H9 (cell line): ENCODE measurements around the gene HDLBP. TPM values are rescaled to one million over a fixed set of nuclear protein-coding genes. Genes with fewer than 3 reads are reported as not detected.

Experiments used
- DNase-seq: peaks from one replicate; pipeline ENCODE4 v3.0.0-alpha.2; 2017
- H2AFZ ChIP-seq: one replicate; pipeline ENCODE4 v1.6.1; 2013; ENCODE audit warnings: mild to moderate bottlenecking, low read length, control low read depth, moderate library complexity
- H2AK5ac ChIP-seq: 2 replicates; pipeline ENCODE4 v1.6.1; 2013; ENCODE audit warnings: low read length, control low read depth, mixed read lengths; ENCODE audit not compliant: insufficient read length
- H2BK120ac ChIP-seq: one replicate; pipeline ENCODE4 v1.6.1; 2013; ENCODE audit warnings: low read depth, mild to moderate bottlenecking, low read length, control low read depth, inconsistent platforms; ENCODE audit not compliant: poor library complexity, severe bottlenecking
- H2BK12ac ChIP-seq: 2 replicates; pipeline ENCODE4 v1.6.1; 2013; ENCODE audit warnings: low read length, control low read depth, mixed read lengths, low read depth; ENCODE audit not compliant: insufficient read length
- H2BK15ac ChIP-seq: 2 replicates; pipeline ENCODE4 v1.6.1; 2013; ENCODE audit warnings: low read depth, low read length, control low read depth
- H2BK20ac ChIP-seq: one replicate; pipeline ENCODE4 v1.6.1; 2013; ENCODE audit warnings: low read depth, mild to moderate bottlenecking, low read length, control low read depth, inconsistent platforms; ENCODE audit not compliant: poor library complexity, severe bottlenecking
- H2BK5ac ChIP-seq: 2 replicates; pipeline ENCODE4 v1.6.1; 2013; ENCODE audit warnings: low read length, control low read depth, mixed read lengths; ENCODE audit not compliant: insufficient read length
- H3K14ac ChIP-seq: 2 replicates; pipeline ENCODE4 v1.6.1; 2013; ENCODE audit warnings: low read length, control low read depth; ENCODE audit not compliant: insufficient read depth
- H3K18ac ChIP-seq: 2 replicates; pipeline ENCODE4 v1.6.1; 2013; ENCODE audit warnings: low read depth, mild to moderate bottlenecking, mixed read lengths, low read length, control low read depth; ENCODE audit not compliant: insufficient read length
- H3K23ac ChIP-seq: 2 replicates; pipeline ENCODE4 v1.6.1; 2013; ENCODE audit warnings: low read length, control low read depth, mixed read lengths, low read depth; ENCODE audit not compliant: insufficient read length
- H3K23me2 ChIP-seq: 2 replicates; pipeline ENCODE4 v1.6.1; 2013; ENCODE audit warnings: low read depth, mild to moderate bottlenecking, mixed read lengths, low read length, control low read depth; ENCODE audit not compliant: insufficient read length, poor library complexity, severe bottlenecking
- H3K27ac ChIP-seq: 2 replicates; pipeline ENCODE4 v1.5.1; 2013; ENCODE audit warnings: low read length, control low read depth, mixed read lengths, low read depth; ENCODE audit not compliant: insufficient read length
- H3K27me3 ChIP-seq: 2 replicates; pipeline ENCODE4 v1.6.1; 2013; ENCODE audit warnings: low read length, control low read depth, inconsistent platforms; ENCODE audit not compliant: insufficient read depth
- H3K4ac ChIP-seq: 2 replicates; pipeline ENCODE4 v1.6.1; 2013; ENCODE audit warnings: low read depth, mild to moderate bottlenecking, control low read depth, inconsistent platforms, low read length, moderate library complexity
- H3K4me1 ChIP-seq: 2 replicates; pipeline ENCODE4 v1.6.1; 2013; ENCODE audit warnings: low read length, control low read depth, inconsistent platforms; ENCODE audit not compliant: insufficient read depth
- H3K4me2 ChIP-seq: 2 replicates; pipeline ENCODE4 v1.6.1; 2013; ENCODE audit warnings: low read length, control low read depth, mixed read lengths; ENCODE audit not compliant: insufficient read length, insufficient read depth
- H3K56ac ChIP-seq: 2 replicates; pipeline ENCODE4 v1.6.1; 2013; ENCODE audit warnings: low read depth, mild to moderate bottlenecking, mixed read lengths, low read length, control low read depth; ENCODE audit not compliant: insufficient read length
- H3K79me1 ChIP-seq: 2 replicates; pipeline ENCODE4 v1.6.1; 2013; ENCODE audit warnings: low read depth, mild to moderate bottlenecking, moderate library complexity, low read length, control low read depth, inconsistent platforms; ENCODE audit not compliant: insufficient read depth, poor library complexity, severe bottlenecking
- H3K79me2 ChIP-seq: 2 replicates; pipeline ENCODE4 v1.6.1; 2013; ENCODE audit warnings: low read length, control low read depth, inconsistent platforms; ENCODE audit not compliant: insufficient read depth
- H3K9ac ChIP-seq: 2 replicates; pipeline ENCODE4 v1.6.1; 2013; ENCODE audit warnings: low read length, control low read depth, mixed read lengths; ENCODE audit not compliant: insufficient read length; ENCODE audit errors: extremely low read depth
- H3K9me3 ChIP-seq: one replicate; pipeline ENCODE4 v1.6.1; 2013; ENCODE audit warnings: low read depth, low read length, inconsistent platforms; ENCODE audit not compliant: control insufficient read depth
- H3T11ph ChIP-seq: one replicate; pipeline ENCODE4 v1.6.1; 2013; ENCODE audit warnings: mild to moderate bottlenecking, low read length, control low read depth, inconsistent platforms
- H4K20me1 ChIP-seq: one replicate; pipeline ENCODE4 v1.6.1; 2013; ENCODE audit not compliant: control insufficient read depth, insufficient read length, insufficient read depth
- H4K5ac ChIP-seq: 2 replicates; pipeline ENCODE4 v1.6.1; 2013; ENCODE audit warnings: low read depth, mild to moderate bottlenecking, mixed read lengths, low read length, control low read depth; ENCODE audit not compliant: insufficient read length
- H4K8ac ChIP-seq: replicated peaks from 2 replicates; pipeline ENCODE4 v1.6.1; 2013; ENCODE audit warnings: low read length, control low read depth, mixed read lengths, low read depth; ENCODE audit not compliant: insufficient read length
- H4K91ac ChIP-seq: 2 replicates; pipeline ENCODE4 v1.6.1; 2013; ENCODE audit warnings: low read depth, mild to moderate bottlenecking, moderate library complexity, mixed read lengths, low read length, control low read depth; ENCODE audit not compliant: insufficient read length
- H3K27ac Mint-ChIP-seq, 3 experiments: 2 replicates in 2 of 3; 3 replicates in 1 of 3; pipeline ENCODE4 v1.8.0; 2020 to 2021; ENCODE audit warnings: mixed read lengths in 3 of 3, mild to moderate bottlenecking in 1 of 3, moderate library complexity in 1 of 3
- H3K27me3 Mint-ChIP-seq: 2 replicates; pipeline ENCODE4 v1.8.0; 2021; ENCODE audit warnings: low read depth, mild to moderate bottlenecking, moderate library complexity, mixed read lengths
- H3K36me3 Mint-ChIP-seq, 3 experiments: 2 replicates in 2 of 3; 3 replicates in 1 of 3; pipeline ENCODE4 v1.8.0; 2020 to 2021; ENCODE audit warnings: low read depth in 3 of 3, mixed read lengths in 3 of 3; ENCODE audit not compliant: insufficient read depth in 1 of 3
- H3K4me1 Mint-ChIP-seq, 2 experiments: 2 replicates each; pipeline ENCODE4 v1.8.0; 2020; ENCODE audit warnings: mixed read lengths in 2 of 2
- H3K4me3 Mint-ChIP-seq, 2 experiments: 2 replicates in 1 of 2; 3 replicates in 1 of 2; pipeline ENCODE4 v1.8.0; 2020 to 2021; ENCODE audit warnings: mild to moderate bottlenecking in 2 of 2, mixed read lengths in 2 of 2, moderate library complexity in 1 of 2
- H3K9me3 Mint-ChIP-seq, 2 experiments: 2 replicates in 1 of 2; 3 replicates in 1 of 2; pipeline ENCODE4 v1.8.0; 2020; ENCODE audit warnings: mild to moderate bottlenecking in 2 of 2, mixed read lengths in 2 of 2, moderate library complexity in 1 of 2
- WGBS: extraction: QIAGEN DNeasy Blood & Tissue Kit; methylation state at CpG from one replicate; pipeline ENCODE4 v1.1.7; 2013; ENCODE audit warnings: missing lambda C conversion rate, low lambda C conversion rate, mixed read lengths; ENCODE audit not compliant: insufficient read length; ENCODE audit errors: extremely low coverage; 5-methylcytosine and 5-hydroxymethylcytosine counted together
- total RNA-seq: library from RNA; stranded (reverse); gene quantifications from 2 replicates; pipeline ENCODE4 v1.2.1, GENCODE V29; 2021
- TF ChIP-seq, protein P1 (sequence below): fragments of 200-600 bp; sonication (generic); conservative IDR thresholded peaks from 3 replicates; pipeline ENCODE4 v1.8.0; 2021; ENCODE audit warnings: antibody characterized with exemption, mild to moderate bottlenecking

Gene HDLBP
- total RNA-seq, 1 experiment from 2014 or later: 364 TPM

DNA sequence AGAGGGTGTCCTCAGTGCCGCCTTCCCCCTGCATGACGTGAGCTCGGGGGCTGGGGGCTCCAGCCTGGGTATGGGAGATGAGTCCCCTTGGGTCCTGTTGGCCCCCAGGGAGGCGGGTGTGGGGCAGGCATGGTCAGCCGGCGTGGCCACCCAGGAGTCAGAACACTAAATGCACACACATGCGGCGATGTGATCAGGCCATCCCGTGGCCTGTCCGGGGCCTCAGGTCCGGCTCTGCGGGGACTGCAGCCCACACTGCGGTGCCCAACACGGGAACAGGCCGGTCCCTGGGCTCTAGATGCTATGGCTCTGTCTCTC is 113.2 kb downstream of the HDLBP start:
- H2AK5ac ChIP-seq: no peak overlapping the region
- no peak overlapping the region for H2BK120ac ChIP-seq
- H3K27me3 ChIP-seq: no peaks in the 10 kb centered on the region
- no CpG with 5 or more reads among the region's 15 CpGs for WGBS
- H3K27me3 Mint-ChIP-seq: no peaks in the 10 kb centered on the region; the same call in none of the 2 replicates
- no peak overlapping the region for H3T11ph ChIP-seq
- no peak overlapping the region for H3K23ac ChIP-seq
- H4K91ac ChIP-seq: no peak overlapping the region
- H3K9ac ChIP-seq: no peak overlapping the region
- no peak overlapping the region for H3K4ac ChIP-seq
- no peak overlapping the region for H3K18ac ChIP-seq
- DNase-seq: no peak
- H3K14ac ChIP-seq: no peak overlapping the region
- no peak overlapping the region for H2BK5ac ChIP-seq
- H2BK12ac ChIP-seq: no peak overlapping the region
- H3K4me1 ChIP-seq: no peaks in the 10 kb centered on the region
- no peaks in the 10 kb centered on the region for H3K23me2 ChIP-seq
- H4K20me1 ChIP-seq: no peaks in the 10 kb centered on the region
- no peak overlapping the region for H4K5ac ChIP-seq
- H4K8ac ChIP-seq: no peak overlapping the region
- no peaks in the 10 kb centered on the region for H3K79me2 ChIP-seq
- no peaks in the 10 kb centered on the region for H3K9me3 Mint-ChIP-seq
- no peak overlapping the region for H2AFZ ChIP-seq
- H3K36me3 Mint-ChIP-seq: no peaks in the 10 kb centered on the region; a peak in 1 of 7 replicates
- TF ChIP-seq, protein P1, sequence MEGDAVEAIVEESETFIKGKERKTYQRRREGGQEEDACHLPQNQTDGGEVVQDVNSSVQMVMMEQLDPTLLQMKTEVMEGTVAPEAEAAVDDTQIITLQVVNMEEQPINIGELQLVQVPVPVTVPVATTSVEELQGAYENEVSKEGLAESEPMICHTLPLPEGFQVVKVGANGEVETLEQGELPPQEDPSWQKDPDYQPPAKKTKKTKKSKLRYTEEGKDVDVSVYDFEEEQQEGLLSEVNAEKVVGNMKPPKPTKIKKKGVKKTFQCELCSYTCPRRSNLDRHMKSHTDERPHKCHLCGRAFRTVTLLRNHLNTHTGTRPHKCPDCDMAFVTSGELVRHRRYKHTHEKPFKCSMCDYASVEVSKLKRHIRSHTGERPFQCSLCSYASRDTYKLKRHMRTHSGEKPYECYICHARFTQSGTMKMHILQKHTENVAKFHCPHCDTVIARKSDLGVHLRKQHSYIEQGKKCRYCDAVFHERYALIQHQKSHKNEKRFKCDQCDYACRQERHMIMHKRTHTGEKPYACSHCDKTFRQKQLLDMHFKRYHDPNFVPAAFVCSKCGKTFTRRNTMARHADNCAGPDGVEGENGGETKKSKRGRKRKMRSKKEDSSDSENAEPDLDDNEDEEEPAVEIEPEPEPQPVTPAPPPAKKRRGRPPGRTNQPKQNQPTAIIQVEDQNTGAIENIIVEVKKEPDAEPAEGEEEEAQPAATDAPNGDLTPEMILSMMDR: no peak
- H3K79me1 ChIP-seq: no peaks in the 10 kb centered on the region
- no peak overlapping the region for H3K27ac Mint-ChIP-seq
- H3K56ac ChIP-seq: no peak overlapping the region
- H3K9me3 ChIP-seq: no peaks in the 10 kb centered on the region
- H3K4me3 Mint-ChIP-seq: no peak overlapping the region
- no peak overlapping the region for H2BK15ac ChIP-seq
- H3K27ac ChIP-seq: no peak overlapping the region
- H3K4me1 Mint-ChIP-seq: peaks cover 0 to 4% of the 10 kb centered on the region in 2 experiments; a peak in 1 of 4 replicates
- H3K4me2 ChIP-seq: no peak overlapping the region
- no peak overlapping the region for H2BK20ac ChIP-seq
